BE2C (cell line): ENCODE measurements around the gene MOSPD3. TPM values are rescaled to one million over a fixed set of nuclear protein-coding genes. Genes with fewer than 3 reads are reported as not detected.
"Not testable (repeated sequence)": the region's sequence is repeated elsewhere in the genome, so short reads cannot be mapped to it uniquely, and the experiment has no call there.

Experiments used
- DNase-seq: peaks from one replicate; pipeline ENCODE4 v3.0.0-alpha.2; 2020
- H3K27me3 ChIP-seq: fragments of 250-450 bp; sonication (Bioruptor Pico); 2 replicates; pipeline ENCODE4 v1.5.1; 2020; ENCODE audit warnings: mild to moderate bottlenecking
- H3K36me3 ChIP-seq: fragments of 250-450 bp; sonication (Bioruptor Pico); 2 replicates; pipeline ENCODE4 v1.5.1; 2020; ENCODE audit warnings: mild to moderate bottlenecking
- H3K4me1 ChIP-seq: fragments of 250-450 bp; sonication (Bioruptor Pico); 2 replicates; pipeline ENCODE4 v1.5.1; 2020
- H3K4me3 ChIP-seq: 2 replicates; pipeline ENCODE4 v1.5.1; 2011; ENCODE audit warnings: low read depth, low read length
- H3K9me3 ChIP-seq: fragments of 250-450 bp; sonication (Bioruptor Pico); 2 replicates; pipeline ENCODE4 v1.5.1; 2020
- polyA plus RNA-seq: library from polyadenylated mRNA; unstranded; fragments of >200 nt; gene quantifications from one replicate; pipeline ENCODE4 v1.2.1, GENCODE V29; 2012; ENCODE audit warnings: low read depth, missing spikeins; ENCODE audit not compliant: insufficient read length, insufficient read depth
- TF ChIP-seq, protein P1 (sequence below): IDR thresholded peaks from 2 replicates; pipeline ENCODE4 v1.5.1; 2012; ENCODE audit warnings: mild to moderate bottlenecking, low read depth, low read length

The MOSPD3 gene, protein sequence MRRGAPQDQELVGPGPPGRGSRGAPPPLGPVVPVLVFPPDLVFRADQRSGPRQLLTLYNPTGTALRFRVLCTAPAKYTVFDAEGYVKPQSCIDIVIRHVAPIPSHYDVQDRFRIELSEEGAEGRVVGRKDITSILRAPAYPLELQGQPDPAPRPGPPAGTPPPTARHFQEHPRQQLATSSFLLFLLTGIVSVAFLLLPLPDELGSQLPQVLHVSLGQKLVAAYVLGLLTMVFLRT
- polyA plus RNA-seq: 69.4 TPM

DNA sequence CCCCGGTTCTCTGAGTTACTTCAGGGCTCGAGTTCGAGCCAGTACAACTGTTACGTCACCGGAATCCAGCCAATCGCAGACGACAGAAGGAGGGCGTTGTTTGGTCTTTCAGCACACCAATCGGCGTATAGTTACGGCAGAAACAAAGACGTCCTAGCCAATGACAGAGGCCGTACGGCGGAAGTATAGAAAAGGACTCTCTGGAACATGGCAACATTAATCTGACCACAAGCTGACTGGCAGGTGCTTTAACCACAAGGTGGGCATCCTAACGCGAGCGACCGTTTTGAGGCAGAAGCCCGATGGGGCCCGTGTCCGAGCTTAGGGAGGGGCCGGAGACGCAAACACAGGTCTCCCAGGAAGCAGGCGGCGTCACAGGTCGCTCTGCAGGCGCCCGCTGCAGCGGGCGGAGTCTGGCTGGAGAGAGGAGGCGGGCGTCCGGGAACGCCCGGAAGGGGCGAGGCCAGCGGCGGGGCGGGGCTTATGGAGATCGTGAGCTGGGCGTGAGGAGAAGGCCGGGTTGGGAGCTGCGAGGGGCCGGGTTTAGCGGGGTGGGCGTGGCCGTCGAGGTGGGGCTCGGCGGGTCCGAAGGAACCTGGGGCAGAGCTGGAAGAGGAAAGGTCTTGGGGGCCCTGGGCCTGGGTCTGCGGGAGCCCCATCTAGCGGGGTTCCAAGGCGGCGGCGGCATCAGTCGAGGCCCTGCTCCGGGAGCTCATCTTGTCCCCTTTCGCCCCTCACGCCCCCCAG, at the start of gene MOSPD3:
Gene MOSPD3, plus strand, starts transcription at position 558 of the 747 bp plus-strand sequence. CDS start 252 bp downstream, outside the sequence.
- no peaks in the 10 kb centered on the region for H3K4me1 ChIP-seq
- H3K9me3 ChIP-seq: no peaks in the 10 kb centered on the region
- peak; percentile 99 for DNase-seq
- H3K4me3 ChIP-seq: peak within 1 kb of the TSS; percentile 74
- peaks cover 12% of the 10 kb centered on the region for H3K36me3 ChIP-seq
- no peaks in the 10 kb centered on the region for H3K27me3 ChIP-seq
- TF ChIP-seq, protein P1, sequence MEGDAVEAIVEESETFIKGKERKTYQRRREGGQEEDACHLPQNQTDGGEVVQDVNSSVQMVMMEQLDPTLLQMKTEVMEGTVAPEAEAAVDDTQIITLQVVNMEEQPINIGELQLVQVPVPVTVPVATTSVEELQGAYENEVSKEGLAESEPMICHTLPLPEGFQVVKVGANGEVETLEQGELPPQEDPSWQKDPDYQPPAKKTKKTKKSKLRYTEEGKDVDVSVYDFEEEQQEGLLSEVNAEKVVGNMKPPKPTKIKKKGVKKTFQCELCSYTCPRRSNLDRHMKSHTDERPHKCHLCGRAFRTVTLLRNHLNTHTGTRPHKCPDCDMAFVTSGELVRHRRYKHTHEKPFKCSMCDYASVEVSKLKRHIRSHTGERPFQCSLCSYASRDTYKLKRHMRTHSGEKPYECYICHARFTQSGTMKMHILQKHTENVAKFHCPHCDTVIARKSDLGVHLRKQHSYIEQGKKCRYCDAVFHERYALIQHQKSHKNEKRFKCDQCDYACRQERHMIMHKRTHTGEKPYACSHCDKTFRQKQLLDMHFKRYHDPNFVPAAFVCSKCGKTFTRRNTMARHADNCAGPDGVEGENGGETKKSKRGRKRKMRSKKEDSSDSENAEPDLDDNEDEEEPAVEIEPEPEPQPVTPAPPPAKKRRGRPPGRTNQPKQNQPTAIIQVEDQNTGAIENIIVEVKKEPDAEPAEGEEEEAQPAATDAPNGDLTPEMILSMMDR: no peak

DNA sequence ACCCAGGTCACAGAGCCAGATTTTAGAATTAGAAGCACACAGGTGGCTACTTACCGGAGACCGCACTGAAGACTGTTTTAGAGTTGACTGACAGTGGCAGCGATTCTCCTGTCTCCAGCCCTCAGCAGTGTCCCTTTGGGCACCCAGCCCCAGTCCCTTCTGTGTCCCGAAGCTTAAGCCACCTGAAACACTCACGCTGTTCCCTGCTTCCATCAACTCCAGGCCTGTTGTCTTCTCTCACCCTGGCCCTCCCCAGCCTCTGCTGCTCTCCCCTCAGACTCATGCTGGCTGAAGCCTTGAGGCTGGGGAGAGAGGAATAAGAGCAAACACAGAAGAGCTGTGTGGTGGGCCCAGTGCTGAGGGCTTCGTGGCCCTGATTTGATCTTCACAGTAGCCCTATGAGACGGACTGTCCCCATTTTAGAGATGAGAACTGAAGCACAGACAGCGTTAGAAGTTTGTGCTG, 49.2 kb upstream of the MOSPD3 start:
- H3K4me3 ChIP-seq: no peak overlapping the region
- no peaks in the 10 kb centered on the region for H3K9me3 ChIP-seq
- no peaks in the 10 kb centered on the region for H3K27me3 ChIP-seq
- DNase-seq: no peak
- peaks cover 10% of the 10 kb centered on the region for H3K4me1 ChIP-seq
- TF ChIP-seq, protein P1: no peak
- no peaks in the 10 kb centered on the region for H3K36me3 ChIP-seq

DNA sequence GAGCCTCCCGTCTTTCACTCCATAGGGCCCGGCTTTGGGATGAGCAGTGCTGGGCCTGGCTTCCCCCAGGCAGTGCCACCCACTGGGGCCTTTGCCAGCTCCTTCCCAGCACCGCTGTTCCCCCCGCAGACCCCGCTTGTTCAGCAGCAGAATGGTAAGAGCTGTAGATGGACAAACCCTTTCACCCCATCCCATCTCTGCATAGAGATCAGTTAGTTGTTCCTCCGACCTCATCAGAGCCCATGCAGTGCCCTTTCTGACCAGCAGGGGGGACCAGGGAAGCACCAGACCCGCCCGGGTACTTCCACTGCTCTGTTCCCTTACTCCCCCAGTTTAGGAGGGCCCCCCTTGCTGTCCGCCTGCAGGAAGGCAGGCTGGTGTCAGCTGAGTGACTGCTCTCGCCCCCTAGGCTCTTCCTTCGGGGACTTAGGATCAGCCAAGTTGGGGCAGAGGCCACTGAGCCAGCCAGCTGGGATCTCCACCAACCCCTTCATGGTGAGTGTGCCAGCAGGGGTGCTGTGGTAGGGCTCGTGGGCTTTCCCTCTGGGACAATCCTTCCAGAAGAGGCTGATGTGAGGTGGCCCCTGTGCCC, 48.4 kb upstream of the MOSPD3 start:
- TF ChIP-seq, protein P1: peak; percentile 97
- Histone ChIP-seq H3K9me3 (no peaks in the 10 kb centered on the region), H3K4me1 (peaks cover 11% of the 10 kb centered on the region), H3K4me3 (no peak overlapping the region), H3K27me3 (no peaks in the 10 kb centered on the region), H3K36me3 (no peaks in the 10 kb centered on the region)
- peak; percentile 86 for DNase-seq

DNA sequence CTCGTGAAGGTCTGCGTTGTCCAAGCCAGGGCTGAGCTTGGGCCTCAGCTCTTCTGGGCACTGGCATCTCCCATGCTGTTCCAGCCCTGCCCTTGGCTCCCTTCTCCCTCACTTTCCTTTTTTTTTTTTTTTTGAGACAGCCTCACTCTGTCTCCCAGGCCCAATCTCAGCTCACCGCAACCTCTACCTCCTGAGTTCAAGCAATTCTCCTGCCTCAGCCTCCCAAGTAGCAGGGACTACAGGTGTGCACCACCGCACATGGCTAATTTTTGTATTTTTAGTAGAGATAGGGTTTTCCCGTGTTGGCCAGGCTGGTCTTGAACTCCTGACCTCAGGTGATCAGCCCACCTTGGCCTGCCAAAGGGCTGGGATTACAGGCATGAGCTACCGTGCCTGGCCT, 47.9 kb upstream of the MOSPD3 start:
- DNase-seq, H3K36me3 ChIP-seq, H3K9me3 ChIP-seq, H3K4me3 ChIP-seq, H3K27me3 ChIP-seq: not testable (repeated sequence)
- peaks cover 11% of the 10 kb centered on the region for H3K4me1 ChIP-seq

DNA sequence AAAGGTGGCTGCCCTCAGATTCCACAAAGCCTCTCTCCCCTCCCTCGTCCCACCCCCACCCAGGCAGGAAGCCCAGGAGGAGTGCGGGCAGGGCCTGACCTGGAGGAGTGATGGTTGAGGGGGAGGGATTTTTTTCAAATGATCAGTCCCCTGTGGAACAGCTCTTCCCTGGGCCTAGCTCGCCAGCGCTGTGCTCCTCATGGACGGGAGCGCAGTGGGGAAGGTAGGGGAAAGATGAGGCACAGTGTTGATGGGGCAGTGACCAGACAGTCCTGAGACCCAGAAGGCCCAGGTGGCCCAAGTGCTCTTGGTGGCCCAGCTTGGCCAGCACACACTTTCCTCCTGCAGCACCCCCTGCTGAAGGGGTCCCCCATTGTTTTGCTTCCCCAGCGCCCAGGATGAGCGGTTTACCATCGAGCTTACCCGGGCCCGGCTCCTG, 47.2 kb upstream of the MOSPD3 start:
- TF ChIP-seq, protein P1: no peak
- no peak for DNase-seq
- Histone ChIP-seq H3K4me1 (peaks cover 11% of the 10 kb centered on the region), H3K9me3 (no peaks in the 10 kb centered on the region), H3K36me3 (no peaks in the 10 kb centered on the region), H3K27me3 (peaks cover 3% of the 10 kb centered on the region), H3K4me3 (no peak overlapping the region)

DNA sequence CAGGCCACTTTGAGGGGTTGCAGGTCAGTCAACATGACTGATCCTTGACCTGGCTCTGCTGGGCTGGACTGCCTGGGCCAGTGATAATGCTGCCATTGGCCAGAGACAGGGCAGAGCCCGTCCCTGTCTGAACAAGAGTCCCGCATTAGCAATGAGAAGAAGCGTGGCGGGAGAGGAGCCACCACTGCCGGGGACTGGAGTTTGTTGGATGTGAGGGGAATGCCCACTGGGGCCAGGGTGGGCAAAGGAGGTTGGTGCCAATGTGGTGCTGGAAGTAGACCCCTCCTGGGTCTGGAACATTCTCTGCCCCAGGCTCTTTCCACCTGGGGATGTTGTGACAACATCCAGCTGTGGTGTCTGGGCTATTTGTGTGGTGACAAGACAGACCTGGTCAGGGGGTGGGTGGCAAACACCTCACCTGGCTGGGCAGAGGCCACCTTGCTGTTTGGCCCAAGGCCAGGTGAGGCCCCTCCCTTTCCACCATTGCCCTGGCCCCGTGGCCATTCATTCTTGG, 46.3 kb upstream of the MOSPD3 start:
- Histone ChIP-seq H3K36me3 (no peaks in the 10 kb centered on the region), H3K4me3 (no peak overlapping the region), H3K9me3 (no peaks in the 10 kb centered on the region), H3K4me1 (peaks cover 11% of the 10 kb centered on the region), H3K27me3 (peaks cover 4% of the 10 kb centered on the region)
- TF ChIP-seq, protein P1: no peak
- no peak for DNase-seq
